Stomach (tissue), 4 donors: Measurements from ENCODE around the gene ACVRL1.

Source experiments
- CTCF ChIP-seq, 7 experiments: fragments of 450-650 bp in 4 of 7; fragments of 200-600 bp in 3 of 7; sonication (generic) in 3 of 7; IDR thresholded peaks; one replicate each; pipeline ENCODE4 v1.5.1; 2016 to 2019; ENCODE audit warnings: antibody characterized with exemption in 7 of 7, control low read depth in 2 of 7, mild to moderate bottlenecking in 1 of 7
- POLR2A ChIP-seq, 4 donors: fragments of 450-650 bp; IDR thresholded peaks; one replicate each; pipeline ENCODE4 v1.6.1; 2016; ENCODE audit warnings: antibody characterized with exemption in 4 of 4, control low read depth in 2 of 4, mild to moderate bottlenecking in 1 of 4, moderate library complexity in 1 of 4
- POLR2AphosphoS5 ChIP-seq, 3 donors: sonication (generic); formaldehyde crosslinking; IDR thresholded peaks; one replicate each; pipeline ENCODE4 v1.6.1; 2016; ENCODE audit warnings: antibody characterized with exemption in 3 of 3

GRCh38 chr12:51972849-51973273, 65.6 kb downstream of the ACVRL1 start:
- TF ChIP-seq POLR2AphosphoS5 (IDR thresholded peaks at IDR 0.05) (peak in 2 of 3 donors; percentile 24 to 49), POLR2A (IDR thresholded peaks at IDR 0.05) (no peak), CTCF (IDR thresholded peaks at IDR 0.05) (no peak)
